Pancreas (tissue), 10 donors: ENCODE data around the gene BPIFB1. TPM values are rescaled to one million over a fixed set of nuclear protein-coding genes. Genes with fewer than 3 reads are reported as not detected.

ENCODE experiments used
- ATAC-seq, 4 donors: fragments of 200-7000 bp; cut with Tn5 transposase; one replicate each; pipeline versions ENCODE4 v1.8.0 to v1.9.1; 2020; ENCODE audit warnings: mild to moderate bottlenecking in 4 of 4, moderate library complexity in 4 of 4
- DNase-seq, 6 donors: peaks; one replicate each; pipeline ENCODE4 v3.0.0-alpha.2; 2020
- FAIRE-seq: peaks from 2 replicates; lab custom pipeline; 2012; peaks lifted over from hg19 to GRCh38; lab: Jason Lieb, UNC
- H3K27ac ChIP-seq, 4 donors: fragments of 200-600 bp; sonication (generic); 1 replicate in 3 of 4; 2 replicates in 1 of 4; pipeline versions ENCODE4 v1.5.0 to v1.8.0; 2020
- H3K27me3 ChIP-seq, 4 donors: fragments of 200-600 bp; one replicate each; pipeline ENCODE4 v1.8.0; 2021
- H3K36me3 ChIP-seq, 3 donors: fragments of 200-600 bp; sonication (generic) in 1 of 3; one replicate each; pipeline versions ENCODE4 v1.5.0 to v1.8.0; 2020 to 2021
- H3K4me1 ChIP-seq, 3 donors: fragments of 200-600 bp; one replicate each; pipeline ENCODE4 v1.8.0; 2021
- H3K4me3 ChIP-seq, 4 donors: fragments of 200-600 bp; sonication (generic) in 2 of 4; one replicate each; pipeline versions ENCODE4 v1.5.0 to v1.8.0; 2020 to 2021
- H3K9me3 ChIP-seq, 4 donors: fragments of 200-600 bp; one replicate each; pipeline ENCODE4 v1.8.0; 2021
- CTCF ChIP-seq, 4 donors: fragments of 200-600 bp; sonication (generic) in 3 of 4; IDR thresholded peaks; one replicate each; pipeline versions ENCODE4 v1.5.0 to v1.8.0; 2021; ENCODE audit warnings: antibody characterized with exemption in 4 of 4
- WGBS, 2 donors: extraction: QIAGEN DNeasy Blood & Tissue Kit; methylation state at CpG; one replicate each; pipeline ENCODE4 v1.1.7; 2013; 5-methylcytosine and 5-hydroxymethylcytosine counted together
- intact Hi-C, 3 donors: fragments of 100-400 bp; cut with DNase I; formaldehyde crosslinking; loops; one replicate each; pipeline versions ENCODE4 v1.11.1 to v1.14.2; 2022
- polyA plus RNA-seq, 2 donors: library from polyadenylated mRNA; stranded (reverse); fragments of 200-250 nt; gene quantifications; one replicate each; pipeline ENCODE4 v1.2.3, GENCODE V29; 2013
- total RNA-seq, 6 donors: library from RNA; stranded (reverse); fragmentation: NEBNext Ultra II Directional in 4 of 6; extraction: Animal tissue kit (Norgen Biotek cat#: 25700) in 4 of 6; gene quantifications; one replicate each; pipeline versions ENCODE4 v1.2.1 to v1.2.4, GENCODE V29; 2021 to 2023
- donor health status: healthy with polysubstance abuse.
- donor health status: DM: no; HTN: no; CAD: no; lungs with moderate emphysema.
- donor health status: DM: no; HTN: no; CAD: no.
- donor health status: control.
- donor health status: control.
- donor health status: Bipolar disorder and iron deficiency.
- donor health status: DM: yes; HTN: yes; CAD: no.
- donor health status: DM: no; HTN: no; CAD: no.
- donor health status: DM: no; HTN: no; CAD: no.
- donor health status: DM: yes; HTN: yes; CAD: no.

BPIFB1 gene
- total and polyA plus RNA-seq, 8 donors: 0.12 to 0.32 TPM; not detected in 6

GRCh38 chr20:33337119-33337518, 54.1 kb downstream of the BPIFB1 start:
- intact Hi-C loops: no loop called here
- TF ChIP-seq CTCF (IDR thresholded peaks at IDR 0.05): no peak
- ATAC-seq (no peak), DNase-seq (no peak), FAIRE-seq (no peak)
- no peaks in the 10 kb centered on the region for H3K27me3 ChIP-seq
- WGBS, 2 donors: 69% methylated on average over 8 of the region's 8 CpGs
- no peaks in the 10 kb centered on the region for H3K36me3 ChIP-seq
- no peak overlapping the region for H3K27ac ChIP-seq
- no peaks in the 10 kb centered on the region for H3K4me1 ChIP-seq
- H3K9me3 ChIP-seq: no peaks in the 10 kb centered on the region
- no peak overlapping the region for H3K4me3 ChIP-seq

GRCh38 chr20:33337531-33338165, 54.6 kb downstream of the BPIFB1 start:
- intact Hi-C loops: no loop called here
- FAIRE-seq (no peak), DNase-seq (no peak), ATAC-seq (no peak)
- H3K36me3 ChIP-seq: no peaks in the 10 kb centered on the region
- no peaks in the 10 kb centered on the region for H3K4me1 ChIP-seq
- H3K27ac ChIP-seq: no peak overlapping the region
- H3K27me3 ChIP-seq: no peaks in the 10 kb centered on the region
- H3K9me3 ChIP-seq: no peaks in the 10 kb centered on the region
- H3K4me3 ChIP-seq: no peak overlapping the region
- no peak for TF ChIP-seq CTCF (IDR thresholded peaks at IDR 0.05)
- 71 to 77% methylated on average over 6 of the region's 6 CpGs for WGBS, 2 donors

DNA sequence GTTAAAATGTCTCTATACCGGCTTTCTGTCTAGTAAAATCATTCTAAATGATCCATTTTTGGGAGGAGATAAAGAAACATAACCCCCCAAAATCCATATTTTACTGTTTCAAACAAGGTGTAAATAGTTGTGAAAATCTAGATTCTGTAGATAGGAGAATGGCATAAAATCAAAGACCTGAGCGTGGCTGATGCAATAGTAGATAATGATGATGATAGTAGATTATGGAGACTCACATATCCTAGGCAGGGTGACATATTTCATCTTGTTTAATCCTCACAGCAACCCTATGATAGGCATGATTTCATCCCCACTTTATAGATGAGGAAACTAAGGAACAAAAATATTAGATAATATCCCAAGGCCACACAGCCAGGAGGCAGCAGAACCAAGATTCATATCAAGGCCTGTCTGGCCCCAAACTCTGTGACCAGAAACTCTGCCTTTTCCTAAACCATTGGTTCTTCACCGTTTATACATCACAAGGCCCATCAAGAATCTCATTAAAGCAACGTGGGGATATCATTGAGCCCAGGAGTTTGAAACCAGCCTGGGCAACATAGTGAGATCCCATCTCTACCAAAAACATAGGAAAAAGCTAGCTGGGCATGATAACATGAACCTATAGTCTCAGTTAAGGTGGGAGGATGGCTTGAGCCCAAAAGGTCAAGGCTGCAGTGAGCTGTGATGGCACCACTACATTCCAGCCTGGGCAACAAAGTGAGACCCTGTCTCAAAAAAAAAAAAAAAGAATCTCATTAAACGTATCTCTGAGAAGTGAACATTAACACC, 55.6 kb downstream of the BPIFB1 start:
- WGBS, 2 donors: 67 to 76% methylated on average over 5 of the region's 5 CpGs
- intact Hi-C loops: no loop called here
- no peak for ATAC-seq
- TF ChIP-seq CTCF (IDR thresholded peaks at IDR 0.05): no peak
- Histone ChIP-seq H3K4me3 (no peak overlapping the region), H3K4me1 (no peaks in the 10 kb centered on the region), H3K36me3 (no peaks in the 10 kb centered on the region), H3K9me3 (no peaks in the 10 kb centered on the region), H3K27ac (no peak overlapping the region), H3K27me3 (no peaks in the 10 kb centered on the region)
- no peak for DNase-seq
- no peak for FAIRE-seq

GRCh38 chr20:33339515-33340058, 56.6 kb downstream of the BPIFB1 start:
- no peak overlapping the region for H3K4me3 ChIP-seq
- no peaks in the 10 kb centered on the region for H3K36me3 ChIP-seq
- DNase-seq (no peak), ATAC-seq (no peak), FAIRE-seq (no peak)
- H3K9me3 ChIP-seq: no peaks in the 10 kb centered on the region
- no peaks in the 10 kb centered on the region for H3K4me1 ChIP-seq
- intact Hi-C loops: no loop called here
- no peak for TF ChIP-seq CTCF (IDR thresholded peaks at IDR 0.05)
- 55 to 68% methylated on average over 8 of the region's 8 CpGs for whole genome bisulfite sequencing, 2 donors
- H3K27me3 ChIP-seq: no peaks in the 10 kb centered on the region
- no peak overlapping the region for H3K27ac ChIP-seq
